GM21576 (cell line): ENCODE measurements around the gene FAM120A.
"Not testable (repeated sequence)": the region's sequence is repeated elsewhere in the genome, so short reads cannot be mapped to it uniquely, and the experiment has no call there.

Experiments
- ATAC-seq: cut with Tn5 transposase; IDR thresholded peaks from one replicate; pipeline ENCODE4 v1.9.1; 2021; ENCODE audit warnings: mild to moderate bottlenecking, moderate library complexity; ENCODE audit not compliant: unreplicated experiment

The FAM120A gene, protein sequence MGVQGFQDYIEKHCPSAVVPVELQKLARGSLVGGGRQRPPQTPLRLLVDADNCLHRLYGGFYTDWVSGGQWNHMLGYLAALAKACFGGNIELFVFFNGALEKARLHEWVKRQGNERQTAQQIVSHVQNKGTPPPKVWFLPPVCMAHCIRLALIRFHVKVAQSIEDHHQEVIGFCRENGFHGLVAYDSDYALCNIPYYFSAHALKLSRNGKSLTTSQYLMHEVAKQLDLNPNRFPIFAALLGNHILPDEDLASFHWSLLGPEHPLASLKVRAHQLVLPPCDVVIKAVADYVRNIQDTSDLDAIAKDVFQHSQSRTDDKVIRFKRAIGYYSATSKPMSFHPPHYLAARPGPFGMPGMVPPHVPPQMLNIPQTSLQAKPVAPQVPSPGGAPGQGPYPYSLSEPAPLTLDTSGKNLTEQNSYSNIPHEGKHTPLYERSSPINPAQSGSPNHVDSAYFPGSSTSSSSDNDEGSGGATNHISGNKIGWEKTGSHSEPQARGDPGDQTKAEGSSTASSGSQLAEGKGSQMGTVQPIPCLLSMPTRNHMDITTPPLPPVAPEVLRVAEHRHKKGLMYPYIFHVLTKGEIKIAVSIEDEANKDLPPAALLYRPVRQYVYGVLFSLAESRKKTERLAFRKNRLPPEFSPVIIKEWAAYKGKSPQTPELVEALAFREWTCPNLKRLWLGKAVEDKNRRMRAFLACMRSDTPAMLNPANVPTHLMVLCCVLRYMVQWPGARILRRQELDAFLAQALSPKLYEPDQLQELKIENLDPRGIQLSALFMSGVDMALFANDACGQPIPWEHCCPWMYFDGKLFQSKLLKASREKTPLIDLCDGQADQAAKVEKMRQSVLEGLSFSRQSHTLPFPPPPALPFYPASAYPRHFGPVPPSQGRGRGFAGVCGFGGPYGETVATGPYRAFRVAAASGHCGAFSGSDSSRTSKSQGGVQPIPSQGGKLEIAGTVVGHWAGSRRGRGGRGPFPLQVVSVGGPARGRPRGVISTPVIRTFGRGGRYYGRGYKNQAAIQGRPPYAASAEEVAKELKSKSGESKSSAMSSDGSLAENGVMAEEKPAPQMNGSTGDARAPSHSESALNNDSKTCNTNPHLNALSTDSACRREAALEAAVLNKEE

GRCh38 chr9:93450945-93451815 lies at the start of gene FAM120A:
FAM120A (plus strand) TSS chr9:93451685; CDS start chr9:93451916, 231 bp downstream.
- ATAC-seq, result peak; percentile 44

- ATAC-seq, result no peak
These were observed 45.1 kb upstream of the FAM120A start for GRCh38 chr9:93406371-93406770.

- ATAC-seq, result no peak
These were observed 38.0 kb upstream of the FAM120A start for GRCh38 chr9:93413530-93413929.

DNA sequence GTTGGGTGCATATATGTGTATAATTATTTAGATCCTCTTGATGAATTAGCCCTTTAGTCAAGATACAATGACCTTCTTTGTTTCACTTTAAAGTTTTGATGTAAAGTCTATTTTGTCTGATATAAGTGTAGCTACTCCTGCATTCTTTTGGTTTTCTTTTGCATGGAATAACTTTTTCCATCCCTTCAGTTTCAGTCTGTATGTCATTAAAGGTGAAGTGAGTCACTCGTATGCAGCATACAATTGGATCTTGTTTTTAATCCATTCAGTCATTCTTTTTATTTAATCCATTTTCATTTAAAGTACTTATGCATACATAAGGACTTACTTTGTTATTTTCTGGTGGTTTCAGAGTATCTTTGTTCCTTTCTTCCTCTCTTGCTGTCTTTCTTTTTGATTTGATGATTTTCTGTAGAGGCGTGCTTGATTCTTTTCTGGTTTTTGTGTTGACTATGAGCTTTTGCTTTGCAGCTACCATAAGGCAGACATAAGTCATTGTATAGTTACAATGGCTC lies 36.3 kb upstream of the FAM120A start:
- ATAC-seq, result no peak

DNA sequence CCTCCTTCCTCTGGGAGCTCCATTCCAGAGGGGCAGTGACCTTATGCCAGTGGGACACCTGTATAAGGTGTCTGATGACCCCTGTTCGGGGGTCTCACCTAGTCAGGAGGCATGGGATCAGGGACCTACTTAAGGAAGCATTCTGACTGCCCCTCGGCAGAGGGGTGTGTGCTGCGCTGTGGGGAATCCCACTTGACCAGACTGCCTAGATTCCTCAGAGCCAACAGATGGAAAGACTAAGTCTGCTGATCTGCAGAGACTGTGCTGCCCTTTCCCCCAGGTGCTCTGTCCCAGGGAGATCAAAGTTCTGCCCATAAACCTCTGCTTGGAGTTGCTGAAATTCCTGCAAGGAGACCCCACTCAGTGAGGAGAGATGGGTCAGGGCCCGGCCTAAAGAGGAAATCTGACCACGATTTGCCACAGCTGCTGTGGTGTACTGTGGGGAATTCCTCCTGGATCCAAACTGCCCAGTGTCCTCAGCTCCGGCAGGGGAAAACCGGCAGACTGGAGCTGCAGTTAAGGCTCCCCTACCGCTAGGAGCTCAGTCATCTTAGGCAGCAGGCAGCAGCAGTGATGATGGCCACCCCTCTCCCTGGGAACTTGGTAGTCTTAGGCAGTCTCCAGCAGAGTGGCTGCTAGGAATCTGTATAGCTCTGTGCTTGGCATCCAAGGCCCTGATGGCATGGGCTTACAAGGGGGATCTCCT lies 34.8 kb upstream of the FAM120A start:
- no peak for ATAC-seq

- ATAC-seq, result no peak
These were observed 33.9 kb upstream of the FAM120A start for GRCh38 chr9:93417538-93417937.

DNA sequence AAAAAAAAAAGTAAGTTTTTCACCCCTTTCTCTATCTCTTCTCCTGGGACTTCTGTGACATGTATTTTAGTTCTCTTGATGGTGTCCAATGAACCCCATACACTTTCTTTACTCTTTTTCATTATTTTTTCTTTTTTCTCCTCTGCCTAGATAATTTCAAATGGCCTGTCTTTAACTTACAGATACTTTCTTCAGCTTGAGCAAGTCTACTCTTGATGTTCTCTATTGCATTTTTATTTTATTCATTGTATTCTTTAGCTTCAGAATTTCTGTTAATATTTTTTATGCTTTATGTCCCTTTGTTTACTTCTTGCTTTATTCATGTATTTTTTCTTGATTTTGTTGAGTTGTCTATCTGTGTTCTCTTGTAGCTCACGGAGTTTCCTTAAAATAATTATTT lies 32.5 kb upstream of the FAM120A start:
- ATAC-seq, result no peak

DNA sequence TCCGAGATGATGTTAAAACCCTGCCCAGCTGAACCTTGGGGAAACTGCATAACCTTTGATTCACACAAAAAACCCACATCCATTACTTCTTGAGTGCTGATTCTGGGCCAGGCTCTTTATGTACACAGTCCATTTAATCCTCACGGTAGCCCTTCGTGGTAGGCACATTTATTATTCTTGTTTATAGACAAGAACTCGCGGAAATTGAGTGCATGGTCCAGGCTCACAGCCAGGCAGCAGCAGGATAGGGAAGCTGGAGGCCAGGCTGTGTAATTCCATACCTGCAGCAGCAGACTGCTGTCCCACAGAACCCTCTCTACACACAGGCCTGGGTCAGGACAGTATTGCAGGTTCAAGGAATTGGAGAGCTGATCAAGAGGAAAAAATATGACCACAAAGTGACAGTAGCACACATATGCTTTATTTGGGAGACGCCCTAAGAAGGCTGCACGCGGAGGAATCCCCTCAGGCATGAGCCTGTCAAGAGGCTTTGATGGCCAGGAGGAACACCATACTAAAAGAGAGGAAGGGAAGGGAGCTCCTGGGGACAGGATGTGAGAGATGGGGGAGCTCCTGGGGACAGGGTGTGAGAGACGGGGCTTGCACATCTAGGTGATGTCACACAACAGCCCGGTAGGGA lies 28.4 kb upstream of the FAM120A start:
- ATAC-seq, result no peak

DNA sequence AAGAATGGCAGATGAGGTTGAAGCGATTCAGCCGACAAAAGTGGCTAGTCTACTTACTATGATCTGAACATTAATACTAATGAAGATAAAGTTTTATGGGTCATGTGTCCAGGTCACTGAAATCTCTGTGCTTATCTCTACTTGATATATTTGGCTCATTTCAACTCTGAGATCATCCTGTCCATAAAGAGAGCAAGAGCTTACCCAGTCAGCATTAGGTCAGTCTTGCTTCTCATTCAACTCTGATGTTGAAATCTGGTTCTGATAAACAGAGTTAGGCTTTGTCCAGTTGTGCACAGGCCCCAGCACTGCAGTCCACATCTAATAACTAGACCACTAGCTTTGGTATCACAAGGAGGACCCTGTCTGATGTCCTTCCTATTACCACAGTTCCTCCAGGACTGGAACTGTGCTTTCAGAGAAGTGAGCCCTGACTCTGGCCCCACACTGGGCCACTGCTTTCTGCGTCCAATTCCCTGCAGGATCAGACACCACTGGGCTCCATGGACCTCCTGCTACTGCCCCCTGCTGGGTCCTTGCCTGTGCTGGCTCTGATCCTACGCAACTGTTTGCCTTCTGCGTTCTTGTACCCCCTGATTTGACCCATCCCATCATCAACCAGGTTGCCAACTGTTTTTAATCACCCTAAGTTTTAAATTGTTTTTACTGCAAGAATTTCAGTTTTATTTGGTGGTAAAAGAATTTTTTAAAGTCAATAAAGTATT lies 23.7 kb upstream of the FAM120A start:
- ATAC-seq, result no peak

DNA sequence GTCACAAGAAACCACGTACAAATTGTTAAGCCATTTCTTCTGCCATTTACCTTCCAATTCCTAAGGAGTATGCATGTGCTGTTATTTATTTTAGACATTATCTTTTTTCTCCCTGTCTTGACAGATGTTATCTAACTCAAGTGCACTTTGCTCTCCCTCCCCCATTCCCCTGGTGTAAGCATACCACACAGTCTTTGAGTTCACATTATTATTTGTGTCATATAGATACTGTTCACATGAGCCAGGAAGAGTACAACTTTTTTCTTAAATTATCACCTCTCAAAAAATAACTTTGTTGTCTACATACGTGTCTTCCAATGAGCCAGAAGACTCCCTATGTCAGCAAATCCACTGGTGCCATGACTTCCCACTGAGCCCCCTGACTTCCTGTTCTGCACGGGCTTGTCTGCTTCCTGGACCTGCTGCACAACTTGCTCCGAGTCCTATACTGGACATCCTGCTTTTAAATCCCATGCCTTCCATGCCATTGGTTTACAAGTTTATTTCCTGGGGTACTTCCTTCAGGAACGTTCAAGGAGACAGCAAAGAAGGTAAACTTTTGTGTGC lies 19.9 kb upstream of the FAM120A start:
- ATAC-seq, result no peak

- no peak for ATAC-seq
These were observed 18.5 kb upstream of the FAM120A start for GRCh38 chr9:93432964-93433363.

DNA sequence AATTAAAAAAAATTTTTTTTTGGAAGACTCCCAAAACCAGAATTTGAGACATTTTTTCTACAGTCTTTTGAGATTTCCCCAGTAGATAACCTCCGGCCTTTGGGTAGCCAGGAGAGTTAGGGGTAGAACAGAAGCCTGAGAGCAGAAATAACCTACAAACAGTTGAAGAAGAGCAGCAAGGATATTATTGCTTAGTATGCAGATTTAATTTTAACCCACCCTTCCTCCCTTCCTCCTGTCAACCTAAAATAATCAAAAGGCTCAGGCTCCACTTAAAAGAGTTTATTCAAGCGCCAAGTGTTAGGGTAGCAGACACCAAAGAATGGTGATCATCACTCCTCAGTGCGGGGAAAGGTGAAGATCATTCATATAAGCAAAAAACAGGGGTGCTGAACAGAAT lies 17.4 kb upstream of the FAM120A start:
- ATAC-seq, result no peak

GRCh38 chr9:93435386-93435785 lies 16.1 kb upstream of the FAM120A start:
- no peak for ATAC-seq

DNA sequence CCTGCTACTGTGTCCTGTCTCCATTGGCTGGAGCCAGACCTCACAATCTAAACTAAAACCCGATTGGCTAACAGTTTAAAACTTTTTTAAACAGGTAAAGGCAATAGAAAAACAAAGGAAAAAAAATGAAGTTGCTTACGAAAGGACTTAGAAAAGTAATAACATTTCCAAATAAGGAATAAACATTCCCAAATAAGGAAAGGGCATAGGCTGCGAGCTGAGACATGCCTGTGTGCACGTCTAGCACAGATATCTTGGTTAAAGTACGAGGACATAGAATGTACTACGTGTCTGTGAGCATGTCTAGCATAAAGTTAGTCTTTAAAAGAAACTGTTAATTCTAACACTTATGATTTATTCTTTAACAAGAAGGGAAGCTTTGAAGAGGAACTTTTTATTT lies 15.3 kb upstream of the FAM120A start:
- no peak for ATAC-seq

GRCh38 chr9:93436655-93437407 lies 14.7 kb upstream of the FAM120A start:
- no peak for ATAC-seq

DNA sequence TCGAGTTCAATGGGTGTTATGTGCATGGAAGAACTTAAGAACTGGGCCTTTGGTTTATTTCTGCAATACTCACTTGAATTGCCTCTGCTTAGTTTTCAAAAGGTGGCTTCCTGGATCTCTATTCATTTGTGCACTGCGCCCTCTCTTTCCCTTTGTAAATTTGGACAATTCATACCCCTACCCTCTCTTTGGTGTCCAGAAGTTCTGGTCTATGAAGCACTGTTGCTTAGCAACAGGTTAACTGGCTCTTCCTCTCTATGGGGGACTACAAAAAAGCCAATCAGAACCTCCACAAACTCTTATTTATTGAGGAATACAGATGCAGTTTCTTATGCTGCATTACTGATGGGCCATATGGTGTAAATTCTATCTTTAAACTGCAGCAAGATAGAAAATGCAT lies 13.5 kb upstream of the FAM120A start:
- no peak for ATAC-seq

- ATAC-seq, result not testable (repeated sequence)
These were observed 12.2 kb upstream of the FAM120A start for GRCh38 chr9:93439301-93439700.
